Measurements from ENCODE around the gene ZNF507.

Gene ZNF507

DNA sequence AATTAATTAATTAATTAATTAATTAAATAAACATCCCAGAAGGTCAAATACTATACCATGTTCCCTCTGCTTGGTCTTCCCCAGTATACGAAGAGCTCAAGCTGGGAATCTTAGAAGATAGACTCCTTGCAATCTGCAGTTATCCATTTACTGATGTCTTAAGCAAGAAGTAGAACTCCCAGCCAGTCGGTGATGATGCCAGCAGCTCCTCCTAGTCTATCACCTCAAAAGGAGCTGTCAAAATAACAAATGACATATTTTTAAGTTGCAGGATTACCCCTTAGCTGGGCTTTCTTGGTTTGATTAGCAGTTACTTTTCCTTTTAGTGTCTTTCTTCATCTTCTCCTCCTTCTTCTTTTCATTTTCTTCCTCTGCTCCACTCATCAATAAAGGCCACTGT is 6.0 kb upstream of the ZNF507 start:
- in situ Hi-C loops (cut with HindIII; ENCODE audit: low sequenced_read_pairs), result no loop called here

DNA sequence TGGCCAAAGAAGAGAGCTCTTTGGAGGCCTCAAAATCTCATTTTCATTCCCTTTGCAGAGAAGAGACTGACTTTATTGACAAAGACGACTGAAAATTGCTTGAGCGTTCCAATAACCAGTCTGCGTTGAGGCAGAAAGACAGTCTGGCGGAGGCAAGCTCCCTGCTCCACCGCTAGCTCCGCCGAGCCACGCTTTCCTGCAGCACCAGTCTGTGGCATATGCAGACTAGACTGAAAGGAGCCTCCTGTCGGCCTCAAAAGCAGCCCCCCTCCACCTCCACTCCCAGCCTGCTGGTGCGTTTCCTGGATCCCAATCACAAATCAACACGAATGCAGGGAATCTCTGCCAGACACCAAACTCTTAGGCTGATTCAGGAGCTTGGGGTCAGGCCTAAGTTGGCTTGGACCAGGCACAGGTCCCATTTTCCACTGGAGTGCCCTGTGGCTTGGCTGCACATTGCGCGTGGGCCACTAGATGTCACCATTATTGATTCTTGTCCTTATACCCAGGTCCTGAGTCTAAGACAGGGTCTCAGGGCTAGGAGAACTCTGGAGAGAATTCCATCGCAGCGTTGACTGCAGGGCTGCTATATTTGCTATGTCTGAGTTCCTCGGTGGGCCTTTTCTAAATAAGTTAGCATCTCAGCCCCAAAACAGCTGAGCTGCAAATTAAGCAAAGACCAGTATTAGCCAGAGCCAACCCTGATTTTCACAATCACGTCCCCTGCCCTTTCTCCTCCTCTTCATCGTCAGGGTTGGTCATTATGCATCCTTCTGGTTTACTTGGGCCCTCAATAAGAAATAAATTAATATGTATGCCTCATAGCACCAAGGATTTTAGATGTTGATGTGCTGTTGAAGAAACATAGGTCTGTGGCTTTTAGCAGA is 5.2 kb upstream of the ZNF507 start:
- in situ Hi-C loops (cut with HindIII; ENCODE audit: low sequenced_read_pairs), result no loop called here

DNA sequence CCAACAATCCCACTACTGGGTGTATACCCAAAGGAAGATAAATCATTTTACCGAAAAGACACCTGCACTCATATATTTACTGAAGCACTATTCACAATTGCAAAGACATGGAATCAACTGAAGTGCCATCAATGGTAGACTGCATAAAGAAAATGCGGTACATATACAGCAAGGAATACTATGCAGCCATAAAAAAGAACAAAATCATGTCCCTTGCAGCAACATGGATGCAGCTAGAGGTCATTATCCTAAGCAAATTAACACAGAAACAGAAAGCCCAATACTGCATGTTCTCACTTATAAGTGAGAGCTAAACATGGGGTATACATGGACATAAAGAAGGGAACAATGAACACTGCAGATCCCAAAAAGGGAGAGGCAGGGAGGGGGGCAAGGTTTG is 2.7 kb upstream of the ZNF507 start:
- in situ Hi-C loops (cut with HindIII; ENCODE audit: low sequenced_read_pairs), result no loop called here

DNA sequence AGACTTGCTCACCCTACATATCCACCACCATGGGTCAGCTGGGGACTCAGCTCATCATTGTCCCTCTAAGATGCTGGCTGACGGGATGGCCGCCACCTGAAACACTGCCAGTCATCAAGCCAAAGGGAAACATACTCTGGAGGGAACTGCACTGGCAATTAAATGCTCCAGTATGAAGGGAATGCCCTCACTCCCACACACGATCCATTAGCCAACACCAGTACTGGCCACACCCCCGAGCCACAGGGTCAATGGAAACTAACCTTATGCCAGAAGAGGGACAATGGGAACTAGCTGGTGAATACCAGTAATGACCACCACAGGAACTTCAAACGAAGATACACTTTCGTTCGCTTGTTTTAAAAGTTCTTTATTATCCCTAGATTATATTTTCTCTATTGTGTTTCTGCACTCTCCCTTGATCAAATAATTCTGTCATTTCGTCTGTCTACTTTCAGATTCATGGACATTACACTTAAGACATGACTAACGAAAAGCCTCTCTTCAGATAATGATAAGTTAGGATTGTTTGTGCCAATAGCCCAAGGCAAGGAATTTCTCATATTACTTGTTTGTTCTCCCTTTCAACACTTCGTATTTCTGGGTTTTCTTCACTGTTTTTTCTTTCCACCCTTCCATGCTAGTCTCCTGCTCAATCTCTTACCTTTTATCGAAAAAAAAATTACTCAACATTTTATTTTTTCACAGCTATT is 1.7 kb upstream of the ZNF507 start:
- in situ Hi-C loops (cut with HindIII; ENCODE audit: low sequenced_read_pairs), result no loop called here

DNA sequence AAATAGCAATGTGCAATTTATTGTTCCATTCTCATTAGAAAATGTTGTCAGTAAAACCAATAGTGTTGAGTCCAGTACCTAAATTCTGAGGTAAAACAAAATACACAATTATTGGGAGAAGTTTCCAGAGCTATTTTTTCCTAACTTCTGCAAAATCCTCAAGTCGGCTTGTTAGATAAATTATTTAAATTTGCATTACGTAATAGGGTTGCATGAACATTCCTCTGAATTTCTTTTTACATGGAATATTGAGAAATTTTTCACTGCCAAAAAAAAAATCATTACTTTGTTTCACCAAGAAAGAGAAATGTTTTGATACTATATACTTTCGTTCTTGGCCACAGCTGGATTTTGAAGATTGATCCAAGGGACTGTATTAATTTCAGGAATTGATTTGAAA is 1.5 kb downstream of the ZNF507 start:
- in situ Hi-C loops (cut with HindIII; ENCODE audit: low sequenced_read_pairs), result no loop called here

DNA sequence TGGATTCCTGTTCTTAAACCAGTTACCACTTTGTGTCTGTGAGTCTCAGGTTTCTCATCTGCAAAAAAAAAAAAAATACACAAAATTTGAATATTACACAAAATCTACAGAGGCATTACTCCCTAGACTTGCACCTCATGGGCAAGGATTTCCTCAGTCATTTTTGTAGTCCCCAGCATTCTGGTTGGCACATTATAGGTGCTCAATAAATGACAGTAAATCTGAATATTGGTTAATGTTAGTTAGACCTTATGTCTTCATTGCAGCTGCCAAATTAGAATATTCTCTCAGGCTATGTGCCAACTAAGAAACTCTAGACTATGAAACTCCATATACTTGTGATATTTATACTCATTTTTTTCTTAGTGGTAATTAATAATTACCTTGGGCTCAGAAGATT is 2.2 kb downstream of the ZNF507 start:
- in situ Hi-C loops (cut with HindIII; ENCODE audit: low sequenced_read_pairs), result no loop called here

DNA sequence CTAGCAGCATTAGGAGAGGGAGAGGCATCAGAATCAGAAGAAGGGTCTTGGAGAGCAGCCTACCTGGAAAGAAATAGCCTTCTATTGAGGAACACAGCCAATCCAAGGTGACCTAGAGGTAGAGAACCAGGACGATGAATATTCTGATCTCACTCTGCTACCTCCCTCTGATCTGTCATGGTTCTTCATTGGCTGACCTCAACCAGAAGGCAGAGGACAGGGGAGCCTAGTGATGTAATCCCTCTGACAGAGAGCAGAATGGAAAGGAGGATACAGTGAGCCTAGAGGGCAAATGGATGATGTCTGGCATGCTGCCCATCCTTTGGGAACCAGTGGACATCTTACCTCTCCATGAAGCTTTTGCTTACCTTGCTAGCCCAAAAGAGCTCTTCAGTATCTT is 3.6 kb downstream of the ZNF507 start:
- in situ Hi-C loops (cut with HindIII; ENCODE audit: low sequenced_read_pairs), result no loop called here

DNA sequence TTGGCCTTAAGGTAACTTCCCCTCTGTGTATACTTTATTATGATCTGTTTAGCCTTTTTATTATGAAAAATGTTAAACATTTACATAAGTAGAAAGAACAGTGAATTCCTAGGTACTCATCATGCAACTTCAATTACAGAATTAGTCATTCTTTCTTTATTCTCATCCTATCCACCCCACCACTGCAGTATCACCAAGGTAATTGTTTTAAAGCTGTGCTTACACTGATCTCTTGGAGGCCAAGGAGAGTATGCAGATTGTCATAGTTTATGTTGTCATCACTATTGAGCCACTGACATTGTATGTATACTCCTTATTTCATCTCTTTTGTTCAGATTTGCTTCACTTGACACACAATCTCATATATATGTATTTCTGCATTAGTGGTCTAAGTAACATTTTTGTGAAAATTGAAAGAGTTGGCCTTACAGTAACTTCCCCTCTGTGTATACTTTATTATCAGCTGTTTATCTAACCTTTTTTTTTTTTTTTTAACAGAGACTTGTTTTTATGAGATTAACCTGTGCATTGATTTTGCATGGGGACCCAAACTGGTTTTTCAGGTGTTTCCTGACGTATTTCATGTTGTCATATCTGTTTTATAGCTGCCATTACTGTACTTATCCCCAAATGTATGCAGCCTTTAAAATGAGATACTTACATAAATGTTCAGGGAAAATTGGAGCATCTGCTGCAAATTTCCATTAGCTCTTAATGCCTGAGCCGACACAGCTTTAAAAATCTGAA is 4.5 kb downstream of the ZNF507 start:
- in situ Hi-C loops (cut with HindIII; ENCODE audit: low sequenced_read_pairs), result no loop called here

DNA sequence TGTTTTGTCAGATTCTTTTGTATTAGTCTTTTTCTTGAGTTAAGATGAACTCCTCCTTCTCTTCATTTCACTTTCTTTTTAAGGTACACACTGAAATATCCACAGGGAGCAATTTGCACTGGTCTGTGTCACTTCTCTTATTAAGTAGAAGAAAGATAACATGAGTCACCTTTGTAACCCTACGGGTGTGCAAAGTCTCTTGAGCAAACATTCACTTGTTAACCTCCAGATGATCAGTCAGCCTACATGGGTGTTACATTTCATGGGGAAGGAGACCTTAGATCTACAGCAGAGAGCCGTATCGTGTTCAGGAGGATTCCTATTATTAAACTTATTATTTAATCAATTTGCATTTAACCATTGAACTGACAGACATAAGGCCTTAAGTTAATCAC is 5.1 kb downstream of the ZNF507 start:
- in situ Hi-C loops (cut with HindIII; ENCODE audit: low sequenced_read_pairs), result no loop called here

DNA sequence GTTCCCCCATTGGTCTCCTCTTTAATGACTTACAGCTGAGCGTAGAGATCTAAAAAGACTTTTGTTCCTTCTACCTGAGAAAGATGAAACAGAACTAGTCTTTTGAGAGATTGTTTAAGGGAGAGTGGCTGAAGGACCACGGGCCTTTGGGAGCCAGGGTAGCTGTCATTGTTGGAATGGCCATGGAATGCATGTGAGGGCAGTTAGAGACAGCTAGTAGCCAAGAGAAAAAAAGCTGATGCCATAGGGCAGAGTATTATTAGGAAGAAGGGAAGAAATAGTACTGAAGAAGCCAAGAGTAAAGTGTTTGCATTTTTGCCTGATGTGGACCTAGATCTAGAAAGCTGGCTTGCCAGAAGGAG is 5.6 kb downstream of the ZNF507 start:
- in situ Hi-C loops (cut with HindIII; ENCODE audit: low sequenced_read_pairs), result no loop called here

DNA sequence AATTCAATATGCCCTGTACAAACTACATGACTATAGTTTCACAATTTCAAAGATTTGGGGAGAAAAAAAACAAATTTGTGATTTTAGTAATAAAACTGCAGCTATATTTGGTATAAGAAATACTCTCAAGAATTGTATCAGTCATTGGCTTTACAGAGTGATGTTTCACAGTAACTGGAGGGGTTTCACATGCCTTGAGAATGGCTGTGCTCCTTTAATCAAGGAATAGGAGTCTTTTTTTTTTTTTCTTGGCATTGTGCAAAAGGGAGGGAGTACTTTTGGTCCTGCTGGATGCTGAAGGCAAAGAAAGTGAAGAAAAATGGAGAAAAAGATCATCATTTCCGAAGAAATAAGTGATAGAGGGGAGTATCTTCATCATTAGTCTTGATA is 6.8 kb downstream of the ZNF507 start:
- in situ Hi-C loops (cut with HindIII; ENCODE audit: low sequenced_read_pairs), result no loop called here

DNA sequence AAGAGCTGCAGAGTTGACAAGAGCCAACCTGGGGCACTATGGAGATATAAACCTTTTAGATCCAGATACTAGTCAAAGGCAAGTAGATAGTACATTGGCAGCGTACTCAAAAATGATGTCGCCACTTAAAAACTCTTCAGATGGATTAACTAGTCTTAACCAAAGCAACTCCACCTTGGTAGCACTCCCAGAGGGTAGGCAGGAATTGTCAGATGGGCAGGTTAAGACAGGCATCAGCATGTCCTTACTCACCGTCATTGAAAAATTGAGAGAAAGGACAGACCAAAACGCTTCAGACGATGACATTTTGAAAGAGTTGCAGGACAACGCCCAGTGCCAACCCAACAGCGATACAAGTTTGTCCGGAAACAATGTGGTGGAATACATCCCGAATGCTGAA is 8.9 kb downstream of the ZNF507 start:
- in situ Hi-C loops (cut with HindIII; ENCODE audit: low sequenced_read_pairs), result no loop called here

DNA sequence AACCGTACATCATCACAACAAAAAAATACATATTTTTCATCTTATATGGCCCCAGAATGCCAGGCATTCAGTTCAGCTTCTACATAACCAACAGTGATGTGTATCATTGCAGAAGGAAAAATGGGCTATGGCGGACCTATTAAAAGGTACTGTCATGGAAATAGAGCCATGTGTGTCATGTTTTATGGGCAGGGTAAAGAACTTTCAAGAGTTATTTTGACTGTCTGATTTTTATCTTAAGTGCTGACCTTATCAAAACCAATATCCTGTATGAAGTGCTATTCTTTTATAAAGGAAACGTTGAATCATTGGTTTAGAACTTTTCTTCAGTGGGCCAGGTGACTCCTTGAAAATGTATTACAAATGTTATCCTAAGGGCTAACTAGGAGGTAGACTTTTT is 9.9 kb downstream of the ZNF507 start:
- in situ Hi-C loops (cut with HindIII; ENCODE audit: low sequenced_read_pairs), result no loop called here

DNA sequence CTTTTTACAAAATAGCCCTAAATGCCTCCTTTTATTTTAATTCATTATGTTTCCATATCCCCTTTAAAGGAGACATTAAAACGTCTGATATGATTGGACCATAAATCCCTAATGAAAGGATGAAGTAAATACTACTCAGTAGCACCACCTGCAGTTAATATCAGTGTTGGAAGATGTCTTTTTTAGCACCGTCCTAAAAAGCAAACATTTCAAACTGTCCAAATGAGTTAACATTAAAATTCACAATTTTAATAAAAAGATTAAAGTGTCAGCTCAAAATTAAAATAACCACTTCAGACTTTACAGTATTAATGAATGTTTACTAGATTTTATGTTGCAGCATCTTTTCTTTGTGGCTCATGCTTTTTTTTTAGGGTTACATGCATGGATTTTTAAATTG is 12.3 kb downstream of the ZNF507 start:
- in situ Hi-C loops (cut with HindIII; ENCODE audit: low sequenced_read_pairs), result no loop called here

DNA sequence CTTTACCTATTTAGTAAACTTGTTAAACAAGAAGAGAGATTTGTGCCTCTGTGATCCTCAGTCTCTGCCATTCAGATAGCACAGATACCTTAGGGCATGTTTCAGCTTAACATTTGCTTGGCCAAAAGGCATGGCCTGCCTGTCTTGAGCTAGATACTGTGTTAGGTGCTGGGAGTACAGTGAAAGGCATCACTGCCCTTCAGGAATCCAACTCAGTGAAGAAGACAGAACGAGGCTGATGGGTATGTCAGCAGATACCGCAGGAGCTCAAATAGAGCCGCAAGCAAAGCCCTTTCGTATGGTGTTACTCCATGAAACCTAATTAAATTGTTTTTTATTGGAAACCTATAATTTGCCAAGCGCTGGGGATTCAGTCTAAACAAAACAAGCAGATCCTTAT is 12.9 kb downstream of the ZNF507 start:
- in situ Hi-C loops (cut with HindIII; ENCODE audit: low sequenced_read_pairs), result no loop called here

DNA sequence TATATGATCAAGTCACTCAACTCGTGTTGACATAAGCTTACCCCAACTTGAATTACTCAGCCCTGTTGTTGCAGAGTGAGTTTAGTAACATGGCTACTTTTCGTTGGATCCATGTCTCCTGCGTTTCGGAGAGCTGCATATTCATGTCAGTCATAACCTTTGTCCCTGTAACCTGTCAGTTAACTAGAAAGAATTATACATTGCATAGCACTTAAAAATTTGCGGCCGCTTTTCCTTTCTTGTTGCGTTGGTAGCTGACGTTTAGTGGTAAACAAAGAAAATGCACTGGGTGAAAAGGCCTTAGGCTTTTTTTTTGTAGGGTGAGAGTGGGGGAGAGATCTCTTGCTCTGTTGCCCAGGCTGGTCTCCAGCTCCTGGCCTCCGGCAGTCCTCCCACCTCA is 14.2 kb downstream of the ZNF507 start:
- in situ Hi-C loops (cut with HindIII; ENCODE audit: low sequenced_read_pairs), result no loop called here

DNA sequence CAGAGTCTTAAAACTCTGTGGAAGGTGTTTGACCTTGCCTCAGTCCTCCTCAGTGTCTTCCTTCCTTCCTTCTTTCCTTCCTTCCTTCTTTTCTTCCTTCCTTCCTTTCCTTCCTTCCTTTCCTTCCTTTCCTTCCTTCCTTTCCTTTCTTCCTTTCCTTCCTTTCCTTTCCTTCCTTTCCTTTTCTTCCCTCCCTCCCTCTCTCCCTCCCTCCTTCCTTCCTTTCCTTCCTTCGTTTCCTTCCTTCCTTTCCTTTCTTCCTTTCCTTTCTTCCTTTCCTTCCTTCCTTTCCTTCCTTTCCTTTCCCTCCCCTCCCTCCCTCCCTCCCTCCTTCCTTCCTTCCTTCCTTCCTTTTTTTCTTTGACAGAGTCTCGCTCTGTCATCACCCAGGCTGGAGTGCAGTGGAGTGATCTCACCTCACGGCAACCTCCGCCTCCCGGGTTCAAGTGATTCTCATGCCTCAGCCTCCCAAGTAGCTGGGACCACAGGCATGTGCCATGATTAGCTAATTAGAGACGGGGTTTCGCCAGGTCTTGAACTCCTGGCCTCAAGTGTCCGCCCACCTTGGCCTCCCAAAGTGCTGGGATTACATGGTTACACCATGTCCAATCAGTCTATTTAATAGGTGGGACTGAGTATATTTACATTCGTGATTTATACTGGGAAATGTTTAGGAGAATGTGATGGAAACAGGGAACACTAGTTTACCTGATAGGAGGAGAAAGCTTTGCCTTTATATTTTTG is 16.3 kb downstream of the ZNF507 start:
- in situ Hi-C loops (cut with HindIII; ENCODE audit: low sequenced_read_pairs), result no loop called here

DNA sequence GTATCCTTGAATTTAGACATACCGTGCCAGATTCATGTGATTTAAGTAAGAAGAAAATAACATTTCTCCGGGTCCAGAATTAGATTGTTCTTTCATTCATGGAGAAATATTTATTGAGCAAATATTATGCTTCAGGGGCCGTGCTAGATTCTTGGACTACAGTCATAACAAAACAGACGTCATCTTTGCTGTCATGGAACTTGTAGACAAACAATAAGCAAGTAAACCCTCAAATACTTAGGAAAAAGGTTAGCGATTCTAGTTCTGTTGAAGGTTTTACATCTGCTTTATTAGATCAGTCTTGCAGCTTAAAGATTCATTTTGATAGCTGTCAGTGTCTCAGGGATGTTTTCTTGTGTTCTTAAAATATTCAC is 16.9 kb downstream of the ZNF507 start:
- in situ Hi-C loops (cut with HindIII; ENCODE audit: low sequenced_read_pairs), result no loop called here

DNA sequence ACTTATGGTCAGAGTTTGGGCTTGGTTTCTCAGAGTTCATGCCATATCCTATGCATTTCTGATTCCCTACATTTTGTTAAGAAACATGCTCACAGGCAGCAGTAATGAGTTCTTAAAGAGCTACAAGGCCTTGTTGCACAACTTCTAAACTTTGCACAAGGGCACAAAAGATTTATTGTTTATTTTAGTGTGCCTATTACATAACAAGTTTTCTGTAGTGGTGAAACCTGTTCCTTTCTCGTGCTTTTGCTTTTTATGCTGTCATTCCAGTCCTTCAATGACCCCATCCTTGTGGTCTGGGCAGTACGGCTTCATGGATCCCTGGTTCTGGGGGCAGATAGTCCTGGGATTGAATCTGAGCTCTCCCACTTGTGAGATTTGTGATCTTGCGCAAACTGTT is 17.8 kb downstream of the ZNF507 start:
- in situ Hi-C loops (cut with HindIII; ENCODE audit: low sequenced_read_pairs), result no loop called here

DNA sequence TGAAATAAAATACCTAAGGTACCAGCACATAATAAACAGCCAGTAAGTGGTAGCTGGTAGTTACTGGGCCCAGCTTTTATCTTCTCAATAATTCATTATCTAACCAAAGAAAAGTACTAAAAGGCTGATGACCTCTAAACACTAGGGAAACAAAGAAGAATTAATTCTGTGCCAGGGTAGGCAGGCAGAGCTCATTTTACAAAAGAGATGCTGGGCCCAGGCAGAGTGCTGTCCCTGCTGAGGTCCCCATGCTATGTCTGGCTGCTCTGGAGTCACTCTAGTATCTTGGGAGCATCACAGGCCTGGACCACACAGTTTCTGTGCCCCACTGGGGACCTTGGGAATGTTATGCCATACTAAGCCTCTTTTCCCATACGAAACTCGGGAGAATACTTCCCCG is 18.2 kb downstream of the ZNF507 start:
- in situ Hi-C loops (cut with HindIII; ENCODE audit: low sequenced_read_pairs), result no loop called here

DNA sequence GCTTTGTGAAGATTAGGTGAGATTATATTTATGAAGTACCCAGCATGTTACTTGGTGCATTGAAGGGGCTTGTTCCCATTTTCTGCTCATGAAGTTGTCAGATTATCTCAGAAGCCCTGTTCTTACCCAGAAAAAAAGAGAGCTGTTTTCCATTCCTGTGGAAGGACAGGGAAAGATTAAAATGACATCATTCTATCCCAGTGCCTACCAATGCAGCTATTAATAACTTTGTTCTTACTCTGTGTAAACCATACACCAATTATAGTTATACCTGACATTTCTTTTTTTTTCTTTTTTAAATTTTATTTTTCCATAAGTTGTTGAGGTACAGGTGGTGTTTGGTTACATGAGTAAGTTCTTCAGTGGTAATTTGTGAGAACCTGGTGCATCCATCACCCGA is 18.6 kb downstream of the ZNF507 start:
- in situ Hi-C loops (cut with HindIII; ENCODE audit: low sequenced_read_pairs), result no loop called here

Data from endothelial cell of hepatic sinusoid (primary cell).